ENCODE results near the gene CLECL1. TPM values are rescaled to one million over a fixed set of nuclear protein-coding genes. Genes with fewer than 3 reads are reported as not detected.
A peak's percentile ranks its signal among the peaks of the same experiment; 100 is the strongest.

Gene CLECL1
- total and polyA plus RNA-seq, 8 donors, result 0.31 to 0.43 TPM; not detected in 6

DNA sequence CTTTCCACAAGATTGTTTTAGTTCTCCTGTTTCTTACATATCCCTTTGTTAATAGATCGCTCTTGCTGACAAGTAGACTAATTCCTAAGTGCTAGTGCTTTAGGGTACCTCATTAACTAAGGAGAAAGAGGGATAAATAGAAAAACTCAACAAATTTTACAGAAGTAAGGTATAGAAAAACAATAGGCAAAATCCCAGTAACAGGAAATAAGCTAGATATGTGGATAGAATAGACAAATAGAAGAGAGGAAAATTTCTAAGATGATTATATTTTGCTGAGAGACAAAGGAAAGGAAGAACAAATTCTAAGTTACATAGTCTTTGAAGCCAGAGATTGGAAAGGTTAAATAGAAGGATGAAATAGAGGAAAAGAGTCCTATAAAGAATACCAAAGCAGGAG lies 26.8 kb upstream of the CLECL1 start:
- no peaks in the 10 kb centered on the region for H3K27me3 ChIP-seq
- WGBS, 2 donors, result 81 to 84% methylated on average over 1 of the region's 1 CpG
- no peak for ATAC-seq
- peaks cover 0 to 6% (median 0%) of the 10 kb centered on the region in 3 donors for H3K4me1 ChIP-seq
- no peak overlapping the region for H3K27ac ChIP-seq
- intact Hi-C loops (cut with DNase I), result loop anchor here in 2 of 3 donors (10.0 kb wide), 1 partner anchor 165 kb away; no protein-coding TSS in a partner anchor
- H3K36me3 ChIP-seq, result no peaks in the 10 kb centered on the region
- no peaks in the 10 kb centered on the region for H3K9me3 ChIP-seq
- DNase-seq, result no peak
- H3K4me3 ChIP-seq, result peak overlapping the region in 1 of 4 donors; percentile 2
- no peak for TF ChIP-seq CTCF (IDR thresholded peaks at IDR 0.05)
- FAIRE-seq, result no peak

DNA sequence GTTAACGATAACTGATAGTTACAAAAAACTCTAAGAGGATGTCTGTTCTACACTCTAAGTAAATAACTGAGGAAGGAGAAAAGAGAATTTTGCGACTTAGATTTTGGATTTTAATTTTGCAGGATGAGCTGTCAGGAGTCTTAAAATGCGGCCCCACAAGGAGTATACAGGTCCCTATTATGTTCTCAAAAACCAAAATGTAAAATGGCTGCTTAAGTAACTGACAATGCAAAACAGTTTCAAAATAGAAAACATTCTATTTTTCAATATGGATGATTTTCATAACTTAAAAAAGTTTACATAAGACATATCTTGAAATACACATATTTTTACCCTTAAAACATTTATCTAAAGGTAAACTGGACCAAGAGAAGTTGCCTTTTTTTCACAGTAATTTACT lies 25.2 kb upstream of the CLECL1 start:
- intact Hi-C loops (cut with DNase I), result loop anchor here in 2 of 3 donors (10.0 kb wide), 1 partner anchor 167 kb away; no protein-coding TSS in a partner anchor
- DNase-seq (no peak), FAIRE-seq (no peak), ATAC-seq (no peak)
- 61 to 88% methylated on average over 3 of the region's 3 CpGs for WGBS, 2 donors
- Histone ChIP-seq H3K27me3 (no peaks in the 10 kb centered on the region), H3K9me3 (no peaks in the 10 kb centered on the region), H3K4me3 (no peak overlapping the region), H3K36me3 (no peaks in the 10 kb centered on the region), H3K27ac (peak overlapping the region in 1 of 4 donors; percentile 21), H3K4me1 (no peaks in the 10 kb centered on the region)
- TF ChIP-seq CTCF (IDR thresholded peaks at IDR 0.05), result no peak

DNA sequence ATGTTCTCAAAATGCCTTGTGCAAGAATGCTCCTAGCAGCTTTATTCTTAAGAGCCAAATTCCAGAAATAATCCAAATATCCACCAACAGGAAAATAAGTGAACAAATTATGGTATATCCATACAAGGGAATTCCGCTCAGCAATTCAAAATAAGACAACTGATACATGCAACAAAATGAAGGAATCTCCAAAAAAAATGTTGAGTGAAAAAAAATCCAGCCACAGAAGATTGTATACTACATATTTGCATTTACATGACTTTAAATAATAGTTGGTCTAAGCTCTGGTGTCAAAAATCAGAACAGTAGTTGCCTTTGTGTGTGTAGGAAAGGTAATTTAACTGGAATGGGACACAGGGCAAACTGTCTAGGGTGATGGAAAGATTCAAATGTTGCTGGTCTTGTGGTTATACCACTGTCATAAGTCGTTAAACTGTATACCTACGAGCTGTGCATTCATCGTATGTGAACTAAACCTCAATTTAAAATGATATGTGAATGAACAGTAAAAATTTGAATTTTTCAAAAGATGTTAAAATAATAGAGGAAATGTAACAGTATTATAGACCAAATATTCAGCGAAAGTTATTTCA lies 24.6 kb upstream of the CLECL1 start:
- TF ChIP-seq CTCF (IDR thresholded peaks at IDR 0.05), result no peak
- FAIRE-seq (no peak), ATAC-seq (no peak), DNase-seq (no peak)
- no peak overlapping the region for H3K4me3 ChIP-seq
- no peaks in the 10 kb centered on the region for H3K27me3 ChIP-seq
- H3K4me1 ChIP-seq, result no peaks in the 10 kb centered on the region
- WGBS, 2 donors, result 74 to 83% methylated on average over 5 of the region's 5 CpGs
- no peaks in the 10 kb centered on the region for H3K9me3 ChIP-seq
- intact Hi-C loops (cut with DNase I), result loop anchor here in 2 of 3 donors (10.0 kb wide), 1 partner anchor 167 kb away; no protein-coding TSS in a partner anchor
- H3K36me3 ChIP-seq, result no peaks in the 10 kb centered on the region
- no peak overlapping the region for H3K27ac ChIP-seq

DNA sequence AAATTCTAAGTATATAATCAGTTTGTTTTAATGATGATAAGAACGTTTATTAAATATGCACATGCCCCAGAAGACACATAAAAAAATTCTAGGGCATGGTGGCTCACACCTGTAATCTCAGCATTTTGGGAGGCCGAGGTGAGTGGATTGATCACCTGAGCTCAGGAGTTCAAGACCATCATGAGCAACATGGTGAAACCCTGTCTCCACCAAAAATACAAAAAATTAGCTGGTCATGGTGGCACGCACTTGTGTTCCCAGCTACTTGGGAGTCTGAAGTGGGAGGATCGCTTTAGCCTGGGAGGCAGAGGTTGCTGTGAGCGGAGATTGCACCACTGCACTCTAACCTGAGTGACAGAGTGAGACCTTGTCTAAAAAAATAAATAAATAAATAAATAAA lies 23.8 kb upstream of the CLECL1 start:
- no peak for FAIRE-seq

More for the DNA sequence above, 23.8 kb upstream of the CLECL1 start:
- Histone ChIP-seq H3K9me3 (no peaks in the 10 kb centered on the region), H3K27ac (no peak overlapping the region), H3K4me1 (no peaks in the 10 kb centered on the region), H3K4me3 (no peak overlapping the region), H3K36me3 (no peaks in the 10 kb centered on the region), H3K27me3 (no peaks in the 10 kb centered on the region)
- WGBS, 2 donors, result 76 to 80% methylated on average over 5 of the region's 5 CpGs
- DNase-seq (no peak), ATAC-seq (no peak)
- intact Hi-C loops (cut with DNase I), result loop anchor here in 2 of 3 donors (10.0 kb wide), 1 partner anchor 168 kb away; no protein-coding TSS in a partner anchor
- TF ChIP-seq CTCF (IDR thresholded peaks at IDR 0.05), result no peak
